Parathyroid adenoma (tissue), 2 donors: ENCODE results near the gene MLPH.

Experiments used
- H2AFZ ChIP-seq: fragments of 300-600 bp; sonication (generic); one replicate; pipeline ENCODE4 v1.7.0; 2017; ENCODE audit warnings: antibody characterized with exemption, mild to moderate bottlenecking
- H3K27ac ChIP-seq: fragments of 300-600 bp; sonication (generic); one replicate; pipeline ENCODE4 v1.7.0; 2017
- H3K27me3 ChIP-seq: fragments of 300-600 bp; sonication (generic); one replicate; pipeline ENCODE4 v1.7.0; 2017; ENCODE audit warnings: low read length; ENCODE audit not compliant: control insufficient read depth, insufficient read depth
- H3K36me3 ChIP-seq: fragments of 300-600 bp; sonication (generic); one replicate; pipeline ENCODE4 v1.7.0; 2017; ENCODE audit warnings: low read length; ENCODE audit not compliant: control insufficient read depth, insufficient read depth
- H3K4me1 ChIP-seq: fragments of 300-600 bp; sonication (generic); one replicate; pipeline ENCODE4 v1.7.0; 2017; ENCODE audit warnings: control low read depth
- H3K4me2 ChIP-seq: fragments of 300-600 bp; sonication (generic); one replicate; pipeline ENCODE4 v1.7.0; 2017; ENCODE audit warnings: low read length
- H3K4me3 ChIP-seq: fragments of 300-600 bp; sonication (generic); one replicate; pipeline ENCODE4 v1.7.0; 2017; ENCODE audit warnings: low read depth, low read length
- H3K79me2 ChIP-seq: fragments of 300-600 bp; sonication (generic); one replicate; pipeline ENCODE4 v1.7.0; 2017; ENCODE audit warnings: control low read depth
- H3K9ac ChIP-seq: fragments of 300-600 bp; sonication (generic); one replicate; pipeline ENCODE4 v1.7.0; 2017; ENCODE audit warnings: mild to moderate bottlenecking
- H3K9me3 ChIP-seq: fragments of 300-600 bp; sonication (generic); one replicate; pipeline ENCODE4 v1.7.0; 2017; ENCODE audit warnings: low read length; ENCODE audit not compliant: control insufficient read depth
- CTCF ChIP-seq: fragments of 300-600 bp; sonication (generic); IDR thresholded peaks from one replicate; pipeline ENCODE4 v1.7.0; 2017; ENCODE audit warnings: antibody characterized with exemption, mild to moderate bottlenecking
- donor health status: primary hyperparathyroidism.

The MLPH gene

GRCh38 chr2:237505188-237505939 is 18.3 kb downstream of the MLPH start:
- Histone ChIP-seq H3K36me3 (no peaks in the 10 kb centered on the region), H3K27me3 (no peaks in the 10 kb centered on the region), H3K4me2 (no peak overlapping the region), H3K27ac (no peak overlapping the region), H3K79me2 (no peaks in the 10 kb centered on the region), H3K4me1 (no peaks in the 10 kb centered on the region), H3K9ac (no peak overlapping the region), H3K4me3 (no peak overlapping the region), H2AFZ (no peak overlapping the region), H3K9me3 (no peaks in the 10 kb centered on the region)
- no peak for TF ChIP-seq CTCF

- H3K9ac ChIP-seq, result no peak overlapping the region
- H3K9me3 ChIP-seq, result no peaks in the 10 kb centered on the region
- no peak overlapping the region for H3K4me3 ChIP-seq
- no peak overlapping the region for H3K27ac ChIP-seq
- no peaks in the 10 kb centered on the region for H3K79me2 ChIP-seq
- H3K36me3 ChIP-seq, result no peaks in the 10 kb centered on the region
- no peak overlapping the region for H2AFZ ChIP-seq
- H3K27me3 ChIP-seq, result no peaks in the 10 kb centered on the region
- H3K4me2 ChIP-seq, result no peak overlapping the region
- no peaks in the 10 kb centered on the region for H3K4me1 ChIP-seq
- TF ChIP-seq CTCF, result no peak
These were observed 20.5 kb downstream of the MLPH start for GRCh38 chr2:237507512-237507911.

GRCh38 chr2:237508361-237508760 is 21.3 kb downstream of the MLPH start:
- Histone ChIP-seq H3K9ac (no peak overlapping the region), H3K36me3 (no peaks in the 10 kb centered on the region), H3K27ac (no peak overlapping the region), H3K79me2 (no peaks in the 10 kb centered on the region), H3K27me3 (no peaks in the 10 kb centered on the region), H2AFZ (no peak overlapping the region), H3K9me3 (no peaks in the 10 kb centered on the region), H3K4me3 (no peak overlapping the region), H3K4me2 (no peak overlapping the region), H3K4me1 (no peaks in the 10 kb centered on the region)
- TF ChIP-seq CTCF, result no peak

- TF ChIP-seq CTCF, result no peak
- Histone ChIP-seq H3K4me1 (no peaks in the 10 kb centered on the region), H3K27ac (no peak overlapping the region)
These were observed 22.1 kb downstream of the MLPH start for GRCh38 chr2:237509151-237509550.

GRCh38 chr2:237509905-237510304 is 22.9 kb downstream of the MLPH start:
- Histone ChIP-seq H3K27me3 (no peaks in the 10 kb centered on the region), H3K9ac (no peak overlapping the region), H2AFZ (no peak overlapping the region), H3K4me2 (no peak overlapping the region), H3K79me2 (no peaks in the 10 kb centered on the region), H3K4me1 (no peaks in the 10 kb centered on the region), H3K36me3 (no peaks in the 10 kb centered on the region), H3K9me3 (no peaks in the 10 kb centered on the region), H3K4me3 (no peak overlapping the region), H3K27ac (no peak overlapping the region)
- TF ChIP-seq CTCF, result no peak

More at GRCh38 chr2:237509151-237509550, 22.1 kb downstream of the MLPH start:
- H3K9me3 ChIP-seq, result no peaks in the 10 kb centered on the region
- H3K79me2 ChIP-seq, result no peaks in the 10 kb centered on the region
- H3K36me3 ChIP-seq, result no peaks in the 10 kb centered on the region
- no peak overlapping the region for H3K4me3 ChIP-seq
- no peaks in the 10 kb centered on the region for H3K27me3 ChIP-seq
- no peak overlapping the region for H3K9ac ChIP-seq
- no peak overlapping the region for H2AFZ ChIP-seq
- H3K4me2 ChIP-seq, result no peak overlapping the region
